Muscle layer of duodenum (tissue), 2 donors: ENCODE data around the gene IFT52.

Experiments
- H3K27ac ChIP-seq: one replicate; pipeline ENCODE4 v1.7.0; 2013; ENCODE audit warnings: mild to moderate bottlenecking, low read length
- H3K27me3 ChIP-seq: one replicate; pipeline ENCODE4 v1.7.0; 2013; ENCODE audit warnings: low read depth, mild to moderate bottlenecking, control low read depth, low read length
- H3K36me3 ChIP-seq, 2 donors: one replicate each; pipeline ENCODE4 v1.7.0; 2013; ENCODE audit warnings: low read length in 2 of 2, control low read depth in 1 of 2, mild to moderate bottlenecking in 1 of 2; ENCODE audit not compliant: insufficient read depth in 2 of 2, control insufficient read depth in 1 of 2
- H3K4me1 ChIP-seq, 2 donors: one replicate each; pipeline ENCODE4 v1.7.0; 2013; ENCODE audit warnings: low read length in 2 of 2, mild to moderate bottlenecking in 2 of 2, control low read depth in 1 of 2, moderate library complexity in 1 of 2; ENCODE audit not compliant: insufficient read depth in 2 of 2, control insufficient read depth in 1 of 2
- H3K4me3 ChIP-seq, 2 donors: one replicate each; pipeline ENCODE4 v1.7.0; 2013; ENCODE audit warnings: low read length in 2 of 2, low read depth in 1 of 2, mild to moderate bottlenecking in 1 of 2
- H3K9me3 ChIP-seq, 2 donors: one replicate each; pipeline ENCODE4 v1.7.0; 2013; ENCODE audit warnings: low read length in 2 of 2, control low read depth in 1 of 2, mild to moderate bottlenecking in 1 of 2; ENCODE audit not compliant: control insufficient read depth in 1 of 2
- donor health status: healthy.

IFT52 gene, protein sequence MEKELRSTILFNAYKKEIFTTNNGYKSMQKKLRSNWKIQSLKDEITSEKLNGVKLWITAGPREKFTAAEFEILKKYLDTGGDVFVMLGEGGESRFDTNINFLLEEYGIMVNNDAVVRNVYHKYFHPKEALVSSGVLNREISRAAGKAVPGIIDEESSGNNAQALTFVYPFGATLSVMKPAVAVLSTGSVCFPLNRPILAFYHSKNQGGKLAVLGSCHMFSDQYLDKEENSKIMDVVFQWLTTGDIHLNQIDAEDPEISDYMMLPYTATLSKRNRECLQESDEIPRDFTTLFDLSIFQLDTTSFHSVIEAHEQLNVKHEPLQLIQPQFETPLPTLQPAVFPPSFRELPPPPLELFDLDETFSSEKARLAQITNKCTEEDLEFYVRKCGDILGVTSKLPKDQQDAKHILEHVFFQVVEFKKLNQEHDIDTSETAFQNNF

DNA sequence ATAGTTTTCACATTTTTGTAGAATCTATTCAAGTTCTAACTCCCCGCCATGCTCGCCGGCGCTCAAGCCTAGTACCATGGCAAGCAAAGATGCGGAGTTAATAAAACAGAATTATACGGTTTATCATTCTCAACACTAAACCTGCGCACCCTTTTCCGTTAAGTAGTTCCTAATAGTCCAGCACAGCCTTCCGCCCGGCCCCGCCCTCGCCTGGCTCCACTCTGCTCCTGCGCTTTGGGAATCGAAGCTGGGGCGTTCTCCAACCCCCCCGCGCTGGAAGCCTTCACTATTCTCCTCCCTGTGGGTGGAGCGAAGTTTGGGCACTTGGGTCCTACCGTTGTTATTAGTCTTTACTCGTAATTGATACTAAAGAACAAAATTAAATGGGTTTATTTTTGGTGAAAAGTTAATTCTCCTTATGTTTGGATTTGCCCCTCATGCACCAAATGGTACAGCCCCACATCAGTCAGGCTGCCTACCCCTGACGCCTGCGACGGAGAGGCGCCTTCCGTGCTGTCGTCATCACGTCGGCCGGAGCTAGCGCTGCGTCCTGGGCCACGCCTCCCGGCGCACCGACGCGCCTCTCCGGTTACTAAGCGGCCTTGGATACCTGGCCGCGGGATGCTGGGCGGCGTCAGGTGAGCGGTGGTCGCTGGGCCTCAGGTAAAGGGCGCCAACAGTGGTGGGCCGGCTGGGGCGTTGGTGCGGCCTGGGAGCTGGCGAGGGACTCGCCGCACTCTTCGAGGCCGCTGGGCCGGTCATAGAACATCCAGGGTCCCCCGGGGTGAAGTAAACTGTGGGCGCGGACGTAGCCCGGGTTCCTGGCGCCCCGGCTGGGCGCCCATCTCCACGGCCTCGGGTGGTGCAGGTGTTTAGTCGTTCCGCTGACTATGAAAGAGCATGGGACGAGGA lies at the start of gene IFT52:
Gene IFT52, plus strand, starts transcription at position 546 of the 912 bp plus-strand sequence. CDS start 3,762 bp downstream, outside the sequence.
- Histone ChIP-seq H3K4me1 (peaks cover 8 to 16% of the 10 kb centered on the region in 2 donors), H3K9me3 (no peaks in the 10 kb centered on the region), H3K27me3 (no peaks in the 10 kb centered on the region), H3K36me3 (peaks cover 0 to 12% of the 10 kb centered on the region in 2 donors), H3K4me3 (peak within 1 kb of the TSS; percentile 83 to 96), H3K27ac (peak within 1 kb of the TSS; percentile 93)

DNA sequence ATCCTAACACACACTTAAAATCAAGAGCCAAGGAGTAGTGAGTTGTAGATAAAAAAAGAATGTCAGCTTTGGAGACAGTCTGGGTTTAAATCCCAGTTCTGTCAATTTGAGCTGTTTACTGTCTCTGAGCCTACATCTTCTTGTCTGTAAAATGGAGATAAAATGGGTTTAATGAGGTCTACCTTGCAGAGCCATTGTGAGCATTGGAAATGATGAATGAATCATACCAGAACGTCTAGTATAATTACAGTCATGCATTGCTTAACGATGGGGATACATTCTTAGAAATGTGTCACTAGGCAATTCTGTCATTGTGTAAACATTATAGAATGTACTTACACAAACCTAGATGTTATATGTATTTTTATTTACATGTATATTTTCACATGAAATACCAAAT lies 49.5 kb upstream of the IFT52 start:
- Histone ChIP-seq H3K27ac (no peak overlapping the region), H3K27me3 (no peaks in the 10 kb centered on the region), H3K9me3 (no peaks in the 10 kb centered on the region), H3K4me3 (no peak overlapping the region), H3K4me1 (no peaks in the 10 kb centered on the region), H3K36me3 (peaks cover 0 to 18% of the 10 kb centered on the region in 2 donors)

DNA sequence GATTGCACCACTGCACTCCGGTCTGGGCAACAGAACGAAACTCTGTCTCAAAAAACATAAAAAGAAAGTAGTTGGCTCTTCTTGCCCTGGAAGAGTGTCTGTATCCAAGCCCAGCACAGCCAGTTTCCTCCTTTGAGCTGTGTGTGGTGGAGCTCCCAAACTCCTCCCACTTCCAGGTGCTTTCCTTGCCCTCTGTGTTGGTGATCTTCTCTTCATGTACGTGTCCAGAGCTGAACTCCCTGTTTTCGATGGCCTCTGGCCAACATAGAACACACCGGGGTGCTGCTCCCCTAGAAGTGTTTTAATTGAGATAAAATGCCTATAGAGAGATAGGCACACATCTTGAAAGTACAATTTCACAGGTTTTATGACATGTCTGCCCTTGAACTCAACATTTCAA lies 48.6 kb upstream of the IFT52 start:
- no peak overlapping the region for H3K27ac ChIP-seq
- no peaks in the 10 kb centered on the region for H3K27me3 ChIP-seq
- H3K4me3 ChIP-seq, result no peak overlapping the region
- no peaks in the 10 kb centered on the region for H3K4me1 ChIP-seq
- H3K36me3 ChIP-seq, result peaks cover 0 to 12% of the 10 kb centered on the region in 2 donors
- no peaks in the 10 kb centered on the region for H3K9me3 ChIP-seq

DNA sequence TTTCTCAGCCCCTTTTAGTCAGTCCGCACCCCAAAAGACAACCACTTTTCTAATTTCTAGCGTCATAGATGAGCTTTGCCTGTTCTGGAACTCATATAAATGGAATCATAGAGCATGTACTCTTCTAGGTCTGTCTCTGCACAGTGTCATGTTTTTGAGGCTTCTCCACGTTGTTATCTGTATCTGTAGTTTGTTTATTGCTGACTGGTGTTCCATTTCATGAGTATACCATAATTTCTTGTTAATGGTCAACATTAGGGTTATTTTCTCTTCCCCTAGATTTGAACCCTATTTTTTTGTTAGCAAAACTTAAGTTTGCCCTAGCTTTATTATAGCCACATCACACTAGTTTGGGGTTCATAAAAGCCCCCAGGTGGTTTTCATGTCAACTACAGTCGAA lies 48.1 kb upstream of the IFT52 start:
- no peaks in the 10 kb centered on the region for H3K4me1 ChIP-seq
- H3K27me3 ChIP-seq, result no peaks in the 10 kb centered on the region
- no peak overlapping the region for H3K4me3 ChIP-seq
- peaks cover 0 to 4% of the 10 kb centered on the region in 2 donors for H3K9me3 ChIP-seq
- no peak overlapping the region for H3K27ac ChIP-seq
- H3K36me3 ChIP-seq, result peaks cover 0 to 15% of the 10 kb centered on the region in 2 donors

DNA sequence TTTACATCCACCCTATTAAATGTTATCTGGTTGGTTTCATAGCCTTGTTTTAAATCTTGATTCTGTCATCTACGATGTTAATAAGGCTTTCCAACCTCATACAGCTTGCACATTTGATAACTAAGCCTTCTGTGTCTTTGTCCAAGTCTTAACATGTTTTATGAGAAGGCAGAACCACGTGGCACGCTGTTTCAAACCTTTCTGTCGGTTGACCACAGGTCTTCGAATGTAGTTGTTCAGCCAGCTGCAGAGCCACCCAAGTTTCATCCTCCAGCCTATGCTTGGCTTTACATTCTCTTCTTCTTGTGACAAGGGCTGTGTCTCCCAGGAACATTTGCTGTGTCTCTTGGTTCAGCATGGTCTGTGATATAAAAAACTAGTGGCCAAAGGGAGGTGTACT lies 47.6 kb upstream of the IFT52 start:
- no peak overlapping the region for H3K4me3 ChIP-seq
- H3K27me3 ChIP-seq, result no peaks in the 10 kb centered on the region
- H3K9me3 ChIP-seq, result peaks cover 0 to 4% of the 10 kb centered on the region in 2 donors
- H3K36me3 ChIP-seq, result peaks cover 0 to 19% of the 10 kb centered on the region in 2 donors
- H3K27ac ChIP-seq, result no peak overlapping the region
- H3K4me1 ChIP-seq, result no peaks in the 10 kb centered on the region

DNA sequence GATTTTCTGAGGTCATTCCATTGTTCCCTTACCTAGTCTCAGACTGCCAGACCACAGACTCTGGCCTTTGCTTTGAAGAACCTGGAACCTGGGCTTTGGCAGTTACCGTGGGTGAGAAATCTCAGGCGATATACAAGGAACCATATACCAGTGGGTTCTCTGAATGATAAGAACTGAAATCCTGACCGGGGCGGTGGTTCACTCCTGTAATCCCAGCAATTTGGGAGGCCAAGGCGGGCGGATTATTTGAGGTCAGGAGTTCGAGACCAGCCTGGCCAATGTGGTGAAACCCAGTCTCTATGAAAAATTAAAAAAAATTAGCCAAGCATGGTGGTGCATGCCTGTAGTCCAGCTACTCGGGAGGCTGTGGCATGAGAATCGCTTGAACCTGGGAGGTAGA lies 46.2 kb upstream of the IFT52 start:
- peaks cover 0 to 19% of the 10 kb centered on the region in 2 donors for H3K36me3 ChIP-seq
- no peaks in the 10 kb centered on the region for H3K4me1 ChIP-seq
- H3K9me3 ChIP-seq, result peaks cover 0 to 4% of the 10 kb centered on the region in 2 donors

DNA sequence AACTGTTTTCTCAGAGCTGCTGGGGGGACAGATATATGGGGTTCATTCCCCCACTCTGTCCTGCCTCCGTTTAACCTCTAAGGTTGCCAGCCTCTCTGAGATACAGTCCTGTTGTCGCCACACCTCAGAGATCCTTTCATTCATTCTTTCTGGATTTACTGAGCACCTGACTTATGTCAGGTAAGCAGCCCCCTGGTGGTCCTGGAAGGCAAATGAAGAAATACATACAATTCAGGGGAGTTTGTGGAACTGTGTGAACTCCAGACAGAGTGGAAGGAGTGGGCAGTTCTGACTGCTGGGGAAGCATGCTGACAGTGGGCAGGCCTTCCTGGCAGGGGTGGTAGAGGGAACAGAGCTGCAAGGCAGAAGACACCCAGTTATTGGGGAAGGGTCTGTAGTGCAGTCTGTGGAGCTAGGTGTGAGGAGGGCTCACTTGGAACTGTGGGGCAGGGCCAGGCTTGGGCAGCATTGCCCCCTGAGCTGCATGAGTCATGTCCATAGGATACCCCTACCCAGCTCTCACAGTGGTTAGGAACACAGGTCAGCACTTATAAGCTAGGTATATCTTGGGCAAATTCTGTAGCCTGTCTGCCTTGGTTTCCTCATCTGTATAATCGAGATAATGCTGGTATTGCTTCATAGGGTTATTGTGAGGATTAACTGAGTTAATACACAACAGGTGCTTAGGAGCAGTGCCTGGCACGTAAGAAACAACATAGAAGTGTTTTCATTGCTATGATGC lies 44.7 kb upstream of the IFT52 start:
- H3K27ac ChIP-seq, result no peak overlapping the region

More for the DNA sequence above, 46.2 kb upstream of the IFT52 start:
- Histone ChIP-seq H3K4me3 (no peak overlapping the region), H3K27me3 (no peaks in the 10 kb centered on the region), H3K27ac (no peak overlapping the region)

DNA sequence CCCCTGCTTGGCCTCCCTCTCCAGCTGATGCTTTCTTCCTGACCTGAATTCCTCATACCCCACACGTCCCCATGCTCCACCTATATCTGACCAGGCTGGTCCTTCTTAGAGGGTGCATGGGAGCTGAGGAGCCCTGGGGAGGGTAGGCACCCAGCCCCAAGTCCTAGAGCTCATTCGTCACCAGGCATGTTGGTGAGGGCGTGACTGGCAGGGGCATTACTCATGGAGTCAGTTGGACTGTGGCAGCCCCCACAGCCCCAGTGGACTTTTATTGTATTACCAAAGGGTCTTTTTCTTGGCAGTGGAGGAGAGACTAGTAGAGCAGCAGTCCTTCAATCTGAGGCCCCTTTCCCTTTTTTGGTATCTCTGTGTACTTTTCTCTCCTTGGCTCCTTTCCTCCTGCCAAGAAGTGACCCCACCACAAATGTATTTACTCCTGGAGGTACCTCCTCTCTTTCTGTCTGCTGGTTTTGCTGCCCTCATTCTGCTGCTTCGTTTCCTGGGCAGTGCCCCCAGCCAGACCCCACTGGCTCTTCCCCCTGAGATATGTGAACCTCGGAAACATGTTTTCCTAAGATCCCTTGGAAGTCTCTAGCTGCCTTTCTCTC lies 42.4 kb upstream of the IFT52 start:
- H3K36me3 ChIP-seq, result peaks cover 0 to 10% of the 10 kb centered on the region in 2 donors
- no peaks in the 10 kb centered on the region for H3K27me3 ChIP-seq
- no peaks in the 10 kb centered on the region for H3K4me1 ChIP-seq
- H3K27ac ChIP-seq, result no peak overlapping the region
- H3K4me3 ChIP-seq, result no peak overlapping the region
- peaks cover 0 to 4% of the 10 kb centered on the region in 2 donors for H3K9me3 ChIP-seq

More for the DNA sequence above, 44.7 kb upstream of the IFT52 start:
- peaks cover 0 to 10% of the 10 kb centered on the region in 2 donors for H3K36me3 ChIP-seq
- no peaks in the 10 kb centered on the region for H3K4me1 ChIP-seq
- H3K27me3 ChIP-seq, result no peaks in the 10 kb centered on the region
- peaks cover 0 to 4% of the 10 kb centered on the region in 2 donors for H3K9me3 ChIP-seq
- no peak overlapping the region for H3K4me3 ChIP-seq

DNA sequence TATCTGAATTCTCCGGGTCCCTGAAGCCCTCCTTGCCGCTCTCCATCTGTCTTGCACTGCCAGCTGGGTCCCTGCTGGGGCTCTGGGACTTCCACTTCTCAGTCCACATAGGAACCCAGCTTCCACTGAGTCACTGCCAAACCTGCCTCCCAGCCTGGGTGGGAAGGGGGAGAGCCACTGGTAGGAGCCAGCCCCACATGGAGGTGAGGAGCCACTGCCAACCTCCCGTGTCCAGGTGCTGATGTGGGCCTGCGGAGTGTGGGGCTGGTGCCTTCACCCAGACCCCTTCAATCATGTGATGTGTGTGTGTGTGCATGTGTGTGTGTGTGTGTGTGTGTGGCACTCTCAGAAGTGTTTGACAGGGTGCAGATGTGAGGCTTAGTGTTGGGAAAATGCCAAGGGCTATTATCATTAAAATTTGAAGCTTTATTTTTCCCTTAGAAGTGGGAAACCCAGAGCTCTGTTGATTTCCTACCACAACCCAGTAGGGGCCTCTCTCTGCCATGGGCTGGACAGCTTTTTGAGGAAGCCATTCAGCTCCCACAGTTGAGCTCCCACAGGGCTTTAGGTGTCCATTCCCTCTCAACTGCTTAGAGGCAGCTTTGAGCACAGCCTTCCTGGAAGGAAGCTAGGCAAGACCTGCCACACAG lies 41.2 kb upstream of the IFT52 start:
- Histone ChIP-seq H3K4me3 (no peak overlapping the region), H3K9me3 (peaks cover 0 to 4% of the 10 kb centered on the region in 2 donors), H3K27me3 (no peaks in the 10 kb centered on the region), H3K27ac (no peak overlapping the region), H3K36me3 (peaks cover 0 to 10% of the 10 kb centered on the region in 2 donors), H3K4me1 (no peaks in the 10 kb centered on the region)

DNA sequence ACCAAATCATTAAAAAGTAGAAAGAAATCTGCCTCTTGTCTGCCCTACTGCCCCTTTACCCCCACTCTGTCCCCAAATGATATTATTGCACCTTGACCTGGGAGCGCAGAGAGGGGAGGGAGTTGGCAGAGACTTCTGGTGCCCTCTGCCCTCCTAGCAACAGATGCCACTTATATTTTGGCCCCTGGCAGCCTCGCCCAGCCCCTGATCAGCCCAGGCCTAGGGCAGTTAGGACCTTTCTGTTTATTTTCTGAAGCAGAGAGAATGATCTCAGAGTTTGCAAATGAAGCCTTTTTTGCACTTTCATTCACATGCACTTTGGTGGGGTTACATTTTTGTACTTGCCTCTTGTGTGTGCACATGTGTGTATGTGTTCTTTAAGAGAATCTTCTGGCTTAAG lies 40.3 kb upstream of the IFT52 start:
- Histone ChIP-seq H3K36me3 (peaks cover 0 to 10% of the 10 kb centered on the region in 2 donors), H3K4me1 (no peaks in the 10 kb centered on the region), H3K27ac (no peak overlapping the region), H3K9me3 (peaks cover 0 to 4% of the 10 kb centered on the region in 2 donors), H3K4me3 (no peak overlapping the region), H3K27me3 (no peaks in the 10 kb centered on the region)
